Activated CD8-positive, alpha-beta T cell treated with anti-CD3 and anti-CD28 coated beads for 36 hours (primary cell): ENCODE results near the gene TEX101. TPM values are rescaled to one million over a fixed set of nuclear protein-coding genes. Genes with fewer than 3 reads are reported as not detected.

Source experiments
- ATAC-seq: fragments of 200-7000 bp; cut with Tn5 transposase; one replicate; pipeline ENCODE4 v1.10.0; 2021; ENCODE audit warnings: mild to moderate bottlenecking, moderate library complexity
- CTCF ChIA-PET: fragments of 350-600 bp; sonication (Branson Sonifier 250); formaldehyde crosslinking; loops from one replicate; lab custom pipeline; 2021; ENCODE audit warnings: antibody characterized with exemption; lab: Charles Lee
- POLR2A ChIA-PET: fragments of 350-600 bp; sonication (Branson Sonifier 250); formaldehyde crosslinking; loops from one replicate; lab custom pipeline; 2021; ENCODE audit warnings: antibody characterized with exemption; lab: Charles Lee
- DNase-seq: peaks from one replicate; pipeline ENCODE4 v3.0.0-alpha.2; 2020
- H3K27ac Mint-ChIP-seq: one replicate; pipeline ENCODE4 v1.8.0; 2021; ENCODE audit warnings: mild to moderate bottlenecking, mixed read lengths
- H3K27me3 Mint-ChIP-seq: one replicate; pipeline ENCODE4 v1.8.0; 2021; ENCODE audit warnings: mixed read lengths
- H3K36me3 Mint-ChIP-seq: one replicate; pipeline ENCODE4 v1.8.0; 2021; ENCODE audit warnings: low read depth, mixed read lengths
- H3K4me1 Mint-ChIP-seq: one replicate; pipeline ENCODE4 v1.8.0; 2021; ENCODE audit warnings: low read depth, mixed read lengths
- H3K4me3 Mint-ChIP-seq: one replicate; pipeline ENCODE4 v1.8.0; 2021; ENCODE audit warnings: mild to moderate bottlenecking, moderate library complexity, mixed read lengths
- H3K9me3 Mint-ChIP-seq: one replicate; pipeline ENCODE4 v1.8.0; 2021; ENCODE audit warnings: mixed read lengths
- intact Hi-C: fragments of 100-400 bp; cut with micrococcal nuclease; formaldehyde crosslinking; loops from one replicate; pipeline ENCODE4 v1.10.0; 2022
- total RNA-seq, 2 experiments: library from RNA; stranded (reverse); gene quantifications; one replicate each; pipeline ENCODE4 v1.2.3, GENCODE V29; 2021
- TF ChIP-seq, protein P1 (sequence below): fragments of 200-600 bp; IDR thresholded peaks from one replicate; pipeline ENCODE4 v1.8.0; 2022; ENCODE audit warnings: antibody characterized with exemption, mild to moderate bottlenecking

Gene TEX101
- total RNA-seq, 2 experiments from 2014 or later, result not detected

DNA sequence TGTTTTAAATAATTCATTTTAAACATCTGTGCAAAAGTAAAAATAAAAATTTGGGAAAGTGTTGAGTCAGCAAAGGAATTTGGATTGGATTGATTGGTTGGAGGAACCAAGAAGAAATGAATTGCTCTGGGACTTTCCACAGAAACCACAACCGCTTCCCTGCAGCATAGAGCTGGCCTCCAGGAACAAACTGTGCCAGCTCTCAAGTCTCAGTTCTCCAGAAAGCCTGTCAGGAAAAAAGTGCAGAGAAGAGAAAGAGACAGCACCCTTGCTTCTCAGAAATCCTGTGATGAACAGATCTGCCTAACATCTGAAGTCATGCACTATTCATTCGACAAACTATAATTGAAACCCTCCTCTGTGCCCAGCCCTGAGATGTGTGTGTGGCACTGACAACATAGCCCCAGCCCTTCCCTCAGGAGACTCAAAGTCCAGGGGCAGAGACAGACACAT, 35.9 kb downstream of the TEX101 start:
- Mint-ChIP-seq H3K9me3 (peaks cover 5% of the 10 kb centered on the region), H3K4me3 (no peak overlapping the region), H3K27me3 (no peaks in the 10 kb centered on the region), H3K27ac (no peak overlapping the region), H3K36me3 (no peaks in the 10 kb centered on the region), H3K4me1 (peaks cover 16% of the 10 kb centered on the region)
- TF ChIP-seq, protein P1, sequence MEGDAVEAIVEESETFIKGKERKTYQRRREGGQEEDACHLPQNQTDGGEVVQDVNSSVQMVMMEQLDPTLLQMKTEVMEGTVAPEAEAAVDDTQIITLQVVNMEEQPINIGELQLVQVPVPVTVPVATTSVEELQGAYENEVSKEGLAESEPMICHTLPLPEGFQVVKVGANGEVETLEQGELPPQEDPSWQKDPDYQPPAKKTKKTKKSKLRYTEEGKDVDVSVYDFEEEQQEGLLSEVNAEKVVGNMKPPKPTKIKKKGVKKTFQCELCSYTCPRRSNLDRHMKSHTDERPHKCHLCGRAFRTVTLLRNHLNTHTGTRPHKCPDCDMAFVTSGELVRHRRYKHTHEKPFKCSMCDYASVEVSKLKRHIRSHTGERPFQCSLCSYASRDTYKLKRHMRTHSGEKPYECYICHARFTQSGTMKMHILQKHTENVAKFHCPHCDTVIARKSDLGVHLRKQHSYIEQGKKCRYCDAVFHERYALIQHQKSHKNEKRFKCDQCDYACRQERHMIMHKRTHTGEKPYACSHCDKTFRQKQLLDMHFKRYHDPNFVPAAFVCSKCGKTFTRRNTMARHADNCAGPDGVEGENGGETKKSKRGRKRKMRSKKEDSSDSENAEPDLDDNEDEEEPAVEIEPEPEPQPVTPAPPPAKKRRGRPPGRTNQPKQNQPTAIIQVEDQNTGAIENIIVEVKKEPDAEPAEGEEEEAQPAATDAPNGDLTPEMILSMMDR, result no peak
- intact Hi-C loops, result no loop called here
- no peak for DNase-seq
- ChIA-PET POLR2A (no interaction called here), CTCF (interaction anchor here (1.5 kb wide), 1 partner anchor 69 kb away, joined by 7 read pairs; no protein-coding TSS in a partner anchor)
- no peak for ATAC-seq

DNA sequence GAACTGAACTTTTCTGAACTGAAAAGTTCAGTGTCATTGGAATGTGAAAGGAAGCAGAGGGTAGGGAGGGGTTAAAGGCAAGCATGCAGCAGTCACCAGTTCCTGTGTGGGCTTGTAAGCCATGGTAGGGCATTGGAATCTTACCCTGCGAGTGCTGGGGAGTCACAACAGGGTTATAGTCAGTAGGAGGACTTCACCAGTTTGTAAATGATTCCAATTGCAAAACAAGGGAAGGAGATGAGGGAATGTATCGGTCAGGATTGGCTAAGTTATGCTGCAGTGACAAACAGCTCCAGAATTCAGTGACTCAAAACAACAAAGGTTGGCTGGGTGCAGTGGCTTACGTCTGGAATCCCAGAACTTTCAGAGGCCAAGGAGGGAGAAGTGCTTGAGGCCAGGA, 37.9 kb downstream of the TEX101 start:
- Mint-ChIP-seq H3K36me3 (no peaks in the 10 kb centered on the region), H3K4me1 (peaks cover 12% of the 10 kb centered on the region), H3K9me3 (peaks cover 5% of the 10 kb centered on the region), H3K4me3 (no peak overlapping the region), H3K27me3 (no peaks in the 10 kb centered on the region), H3K27ac (no peak overlapping the region)
- CTCF ChIA-PET, result interaction anchor here (0.6 to 1.0 kb wide), 2 partner anchors 67 to 886 kb away, joined by 3 read pairs; no protein-coding TSS in a partner anchor
- POLR2A ChIA-PET, result no interaction called here
- no peak for DNase-seq
- intact Hi-C loops, result no loop called here
- TF ChIP-seq, protein P1, result no peak
- no peak for ATAC-seq

DNA sequence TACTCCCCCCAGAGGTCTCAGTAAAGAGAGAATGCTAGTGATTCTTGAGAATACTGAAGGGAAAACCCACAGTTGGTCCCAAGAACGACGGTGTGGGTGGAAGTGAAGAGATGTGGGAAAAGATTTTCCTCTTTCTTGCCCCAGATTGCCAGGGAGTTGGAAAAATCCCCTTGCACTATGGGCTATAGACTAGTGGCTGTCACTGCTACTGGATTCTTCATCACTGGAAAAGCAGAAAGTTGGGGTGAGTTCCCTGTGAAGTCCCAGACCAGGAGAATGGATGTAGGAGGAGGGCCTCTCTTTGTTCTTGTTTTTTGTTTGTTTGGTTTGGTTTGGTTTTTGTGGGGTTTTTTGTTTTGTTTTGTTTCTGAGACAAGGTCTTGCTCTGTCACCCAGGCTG, 39.3 kb downstream of the TEX101 start:
- Mint-ChIP-seq H3K27ac (no peak overlapping the region), H3K36me3 (no peaks in the 10 kb centered on the region), H3K4me1 (peaks cover 15% of the 10 kb centered on the region), H3K27me3 (no peaks in the 10 kb centered on the region), H3K9me3 (peaks cover 5% of the 10 kb centered on the region), H3K4me3 (no peak overlapping the region)
- intact Hi-C loops, result no loop called here
- TF ChIP-seq, protein P1, result no peak
- ChIA-PET POLR2A (no interaction called here), CTCF (interaction anchor here (1.1 to 1.9 kb wide), 2 partner anchors 9 to 65 kb away, joined by 3 to 6 read pairs; no protein-coding TSS in a partner anchor)
- ATAC-seq (no peak), DNase-seq (no peak)

DNA sequence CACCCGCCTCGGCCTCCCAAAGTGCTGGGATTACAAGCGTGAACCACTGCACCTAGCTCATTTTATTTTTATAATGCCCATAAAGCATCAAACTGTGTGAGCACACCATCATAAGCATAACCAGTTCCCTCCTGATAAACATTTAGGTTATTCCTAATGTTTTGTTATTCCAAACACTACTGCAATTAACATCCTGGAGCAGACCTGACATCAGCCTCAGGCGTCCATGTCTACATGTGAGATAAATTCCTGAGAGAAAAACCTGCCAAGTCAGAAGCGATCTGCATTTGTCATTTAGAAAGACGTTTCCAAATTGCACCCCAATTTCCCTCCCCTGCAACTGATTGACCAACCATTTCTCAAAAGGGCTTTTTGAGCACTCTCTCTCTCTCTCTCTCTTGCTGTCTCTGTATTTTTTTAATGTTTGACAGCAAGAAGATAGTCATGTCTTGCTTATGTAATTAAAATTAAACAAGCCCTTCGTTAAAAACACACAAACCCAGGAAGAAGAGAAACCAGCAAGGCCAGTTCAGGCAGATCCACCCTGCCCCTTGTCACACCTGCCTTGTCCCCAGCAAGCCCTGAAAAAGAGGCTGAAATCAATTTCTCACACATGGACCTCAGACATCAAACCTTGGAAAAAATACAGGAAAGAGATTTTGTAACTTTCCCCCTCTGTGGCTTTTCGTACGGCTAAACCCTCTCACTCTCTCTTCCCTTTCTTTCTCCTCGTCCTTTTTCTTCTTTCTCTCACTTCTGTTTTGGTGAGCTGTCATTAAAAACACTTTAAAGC, 40.8 kb downstream of the TEX101 start:
- intact Hi-C loops, result no loop called here
- ATAC-seq (no peak), DNase-seq (no peak)
- peaks cover 15% of the 10 kb centered on the region for H3K4me1 Mint-ChIP-seq
- ChIA-PET CTCF (interaction anchor here (1.9 to 5.9 kb wide), 2 partner anchors 8 to 64 kb away, joined by 6 to 44 read pairs; no protein-coding TSS in a partner anchor), POLR2A (interaction anchor here (1.7 kb wide), 1 partner anchor 64 kb away, joined by 4 read pairs; no protein-coding TSS in a partner anchor)
- TF ChIP-seq, protein P1, result no peak
- no peaks in the 10 kb centered on the region for H3K27me3 Mint-ChIP-seq
- no peaks in the 10 kb centered on the region for H3K36me3 Mint-ChIP-seq
- H3K4me3 Mint-ChIP-seq, result no peak overlapping the region
- H3K9me3 Mint-ChIP-seq, result peaks cover 5% of the 10 kb centered on the region
- H3K27ac Mint-ChIP-seq, result no peak overlapping the region

DNA sequence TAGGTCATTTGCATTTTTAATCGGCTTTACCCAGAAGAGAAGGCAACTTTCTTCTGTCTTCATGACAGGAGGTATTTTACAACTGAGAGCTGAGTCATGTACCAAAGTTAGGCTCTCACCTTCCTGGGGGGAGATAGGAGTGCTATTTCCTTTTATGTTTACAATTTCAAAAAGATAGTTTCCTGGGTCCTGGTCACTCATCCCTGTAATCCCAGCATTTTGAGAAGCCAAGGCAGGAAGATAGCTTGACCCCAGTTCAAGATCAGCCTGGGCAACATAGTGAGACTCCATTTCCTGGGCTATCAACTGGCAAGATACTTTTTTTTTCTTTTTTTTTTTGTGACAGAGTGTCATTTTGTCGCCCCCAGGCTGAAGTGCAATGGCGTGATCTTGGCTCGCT, 43.1 kb downstream of the TEX101 start:
- ChIA-PET POLR2A (interaction anchor here (0.7 kb wide), 1 partner anchor 68 kb away, joined by 3 read pairs; no protein-coding TSS in a partner anchor), CTCF (interaction anchor here (1.2 to 5.9 kb wide), 7 partner anchors 10 to 210 kb away, joined by 3 to 44 read pairs (median 4); no protein-coding TSS in a partner anchor)
- H3K4me1 Mint-ChIP-seq, result peaks cover 20% of the 10 kb centered on the region
- no peak overlapping the region for H3K27ac Mint-ChIP-seq
- no peak overlapping the region for H3K4me3 Mint-ChIP-seq
- DNase-seq (no peak), ATAC-seq (no peak)
- TF ChIP-seq, protein P1, result no peak
- H3K9me3 Mint-ChIP-seq, result no peaks in the 10 kb centered on the region
- intact Hi-C loops, result no loop called here
- no peaks in the 10 kb centered on the region for H3K27me3 Mint-ChIP-seq
- peaks cover 5% of the 10 kb centered on the region for H3K36me3 Mint-ChIP-seq
